ENCODE measurements around the gene MMP1. TPM values are rescaled to one million over a fixed set of nuclear protein-coding genes. Genes with fewer than 3 reads are reported as not detected.
"Not testable (repeated sequence)": the region's sequence is repeated elsewhere in the genome, so short reads cannot be mapped to it uniquely, and the experiment has no call there.

The MMP1 gene
- total RNA-seq, 1 donor from 2014 or later: 0.26 TPM

- no peak for DNase-seq (ENCODE audit: low spot score)
Measured at GRCh38 chr11:102761646-102762238, 36.2 kb downstream of the MMP1 start.

DNA sequence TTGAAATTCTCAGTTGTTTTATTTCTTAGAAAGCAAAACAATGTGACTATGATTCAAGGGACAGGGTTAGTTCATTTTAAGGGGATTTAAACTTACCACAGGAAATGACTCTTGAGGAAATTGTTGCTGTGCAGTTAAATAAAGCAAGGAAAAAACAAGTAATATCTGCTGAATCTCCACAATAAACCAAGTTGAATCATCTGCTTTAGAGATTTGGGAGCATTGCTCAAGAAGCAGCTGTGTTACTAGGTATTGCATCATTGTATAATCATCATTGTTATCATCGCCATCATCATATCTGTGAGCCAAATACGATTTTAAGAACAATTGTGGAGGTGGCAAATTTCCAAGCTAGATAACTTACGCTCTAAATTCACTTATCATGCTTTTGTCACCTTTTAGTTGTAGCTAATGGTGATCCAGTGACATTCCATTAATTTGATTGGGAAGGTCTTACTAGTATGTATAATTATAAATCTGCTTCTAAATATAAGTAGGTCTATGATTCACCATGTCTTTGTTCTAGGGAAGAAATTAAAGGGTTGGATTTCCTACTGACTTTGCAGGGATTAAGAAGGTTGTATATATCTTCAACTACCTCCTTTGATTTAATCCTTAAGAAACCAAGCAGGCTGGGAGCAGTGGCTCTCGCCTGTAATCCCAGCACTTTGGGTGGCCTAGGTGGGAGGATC, 37.5 kb downstream of the MMP1 start:
- no peak for DNase-seq (ENCODE audit: low spot score)

- no peak for DNase-seq (ENCODE audit: low spot score)
Measured at GRCh38 chr11:102757823-102758549, 40.0 kb downstream of the MMP1 start.

DNA sequence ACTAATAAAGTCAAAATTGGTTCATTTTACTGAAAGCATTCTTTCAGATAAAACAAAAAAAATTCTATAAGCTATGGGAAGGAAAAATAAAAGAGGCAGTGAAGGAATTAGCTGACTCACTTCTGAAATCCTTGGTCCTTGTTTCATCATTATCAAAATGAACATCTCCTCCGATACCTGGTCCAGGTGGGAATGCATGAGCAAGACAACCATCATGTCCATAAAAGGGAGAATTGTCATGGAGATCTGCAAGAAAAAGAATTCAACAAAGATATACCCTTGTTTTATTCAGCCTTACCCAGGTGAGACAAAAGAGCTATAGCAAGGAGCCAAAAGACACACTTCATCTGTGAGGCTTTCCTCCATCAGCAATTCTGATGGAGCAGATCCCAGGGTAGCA, 44.7 kb downstream of the MMP1 start:
- DNase-seq (ENCODE audit: low spot score): no peak

DNA sequence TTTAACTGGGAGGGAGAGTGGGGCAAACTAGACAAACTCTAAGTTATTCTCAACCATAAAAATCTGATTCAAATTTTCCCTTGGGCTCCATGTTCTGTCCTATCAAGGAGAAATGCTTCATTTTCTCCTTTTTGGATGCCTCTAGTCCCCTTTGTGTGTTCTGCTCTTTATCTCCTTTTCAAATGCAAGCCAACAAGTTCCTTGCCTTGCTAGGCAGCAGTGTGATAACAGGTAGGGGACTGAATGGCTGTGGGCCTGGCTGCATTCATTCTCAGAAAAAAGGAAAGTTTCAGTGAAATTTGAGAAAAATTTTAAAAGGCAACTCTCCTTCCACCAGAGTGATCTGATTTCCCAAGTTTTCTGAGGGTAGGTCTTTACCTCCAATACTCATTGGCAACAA, 46.3 kb downstream of the MMP1 start:
- no peak for DNase-seq (ENCODE audit: low spot score)

- DNase-seq (ENCODE audit: low spot score): no peak
Measured at GRCh38 chr11:102749101-102749722, 48.7 kb downstream of the MMP1 start.

DNA sequence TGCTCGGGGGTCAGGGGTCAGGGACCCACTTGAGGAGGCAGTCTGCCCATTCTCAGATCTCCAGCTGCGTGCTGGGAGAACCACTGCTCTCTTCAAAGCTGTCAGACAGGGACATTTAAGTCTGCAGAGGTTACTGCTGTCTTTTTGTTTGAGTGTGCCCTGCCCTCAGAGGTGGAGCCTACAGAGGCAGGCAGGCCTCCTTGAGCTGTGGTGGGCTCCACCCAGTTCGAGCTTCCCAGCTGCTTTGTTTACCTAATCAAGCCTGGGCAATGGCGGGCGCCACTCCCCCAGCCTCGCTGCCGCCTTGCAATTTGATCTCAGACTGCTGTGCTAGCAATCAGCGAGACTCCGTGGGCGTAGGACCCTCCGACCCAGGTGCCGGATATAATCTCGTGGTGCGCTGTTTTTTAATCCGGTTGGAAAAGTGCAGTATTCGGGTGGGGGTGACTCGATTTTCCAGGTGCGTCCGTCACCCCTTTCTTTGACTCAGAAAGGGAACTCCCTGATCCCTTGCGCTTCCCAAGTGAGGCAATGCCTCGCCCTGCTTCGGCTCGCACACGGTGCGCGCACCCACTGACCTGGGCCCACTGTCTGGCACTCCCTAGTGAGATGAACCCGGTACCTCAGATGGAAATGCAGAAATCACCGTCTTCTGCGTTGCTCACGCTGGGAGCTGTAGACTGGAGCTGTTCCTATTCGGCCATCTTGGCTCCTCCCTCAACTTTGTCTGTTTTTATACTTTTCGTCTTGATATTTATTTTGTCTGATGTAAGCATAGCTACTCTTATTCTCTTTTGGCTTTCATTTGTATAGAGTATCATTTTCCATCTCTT, 51.0 kb downstream of the MMP1 start:
- not testable (repeated sequence) for DNase-seq (ENCODE audit: low spot score)

Other genes with a start within 250 kb of the MMP1 start
- gene MMP20, start 172.8 kb downstream of the MMP1 start, total RNA-seq: not detected
- not detected for gene MMP27, start 92.4 kb downstream of the MMP1 start, total RNA-seq
- 2.6 TPM for gene MMP8, start 73.2 kb downstream of the MMP1 start, total RNA-seq
- gene MMP10, start 17.5 kb downstream of the MMP1 start, total RNA-seq: not detected
- 1.5 TPM for gene MMP3, start 45.4 kb upstream of the MMP1 start, total RNA-seq
- gene MMP12, start 76.8 kb upstream of the MMP1 start, total RNA-seq: 0.29 TPM
- gene MMP13, start 157.6 kb upstream of the MMP1 start, total RNA-seq: not detected